ENCODE data around the gene RSPH10B.
"Not testable (repeated sequence)": the region's sequence is repeated elsewhere in the genome, so short reads cannot be mapped to it uniquely, and the experiment has no call there.

DNA sequence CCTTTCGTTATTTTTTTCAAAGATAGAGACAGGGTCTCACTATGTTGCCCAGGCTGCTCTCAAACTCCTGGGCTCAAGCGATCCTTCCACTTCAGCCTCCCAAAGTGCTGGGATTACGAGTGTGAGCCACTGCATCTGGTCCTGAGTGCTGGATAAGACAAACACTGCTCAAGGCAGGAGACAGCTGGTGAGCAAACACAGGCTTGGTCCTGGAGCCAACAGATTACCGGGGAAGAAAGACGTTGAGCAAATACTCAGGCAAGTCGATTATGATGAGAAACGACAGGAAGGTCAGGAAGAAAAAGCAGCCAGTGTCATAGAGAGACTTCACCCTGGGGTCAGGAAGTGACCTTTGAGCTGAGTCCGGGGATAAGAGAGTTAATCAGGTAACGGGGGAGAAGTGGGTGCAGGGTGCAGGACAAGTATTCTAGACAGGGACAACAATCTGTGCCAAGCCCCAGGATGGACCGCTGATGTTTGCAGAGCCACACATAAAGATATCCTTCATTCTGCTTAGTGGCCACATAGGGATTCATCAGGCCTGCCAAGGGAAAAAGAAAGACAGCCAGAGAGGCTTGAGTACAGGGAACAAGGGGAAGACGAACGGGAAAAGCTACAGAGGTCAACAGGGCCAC lies 9.3 kb upstream of the RSPH10B start:
- not testable (repeated sequence) for TF ChIP-seq POLR2A (IDR thresholded peaks at IDR 0.05)
- TF ChIP-seq, protein P1, sequence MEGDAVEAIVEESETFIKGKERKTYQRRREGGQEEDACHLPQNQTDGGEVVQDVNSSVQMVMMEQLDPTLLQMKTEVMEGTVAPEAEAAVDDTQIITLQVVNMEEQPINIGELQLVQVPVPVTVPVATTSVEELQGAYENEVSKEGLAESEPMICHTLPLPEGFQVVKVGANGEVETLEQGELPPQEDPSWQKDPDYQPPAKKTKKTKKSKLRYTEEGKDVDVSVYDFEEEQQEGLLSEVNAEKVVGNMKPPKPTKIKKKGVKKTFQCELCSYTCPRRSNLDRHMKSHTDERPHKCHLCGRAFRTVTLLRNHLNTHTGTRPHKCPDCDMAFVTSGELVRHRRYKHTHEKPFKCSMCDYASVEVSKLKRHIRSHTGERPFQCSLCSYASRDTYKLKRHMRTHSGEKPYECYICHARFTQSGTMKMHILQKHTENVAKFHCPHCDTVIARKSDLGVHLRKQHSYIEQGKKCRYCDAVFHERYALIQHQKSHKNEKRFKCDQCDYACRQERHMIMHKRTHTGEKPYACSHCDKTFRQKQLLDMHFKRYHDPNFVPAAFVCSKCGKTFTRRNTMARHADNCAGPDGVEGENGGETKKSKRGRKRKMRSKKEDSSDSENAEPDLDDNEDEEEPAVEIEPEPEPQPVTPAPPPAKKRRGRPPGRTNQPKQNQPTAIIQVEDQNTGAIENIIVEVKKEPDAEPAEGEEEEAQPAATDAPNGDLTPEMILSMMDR (IDR thresholded peaks at IDR 0.05): not testable (repeated sequence)
